Astrocyte of the spinal cord (primary cell): ENCODE measurements around the gene ZC3H7A.

Source experiments
- DNase-seq: peaks from one replicate; pipeline ENCODE4 v3.0.0; 2011; ENCODE audit warnings: low read depth, low spot score
- H3K4me3 ChIP-seq: 2 replicates; pipeline ENCODE4 v1.5.1; 2011; ENCODE audit warnings: low read depth, mild to moderate bottlenecking, low read length, moderate library complexity
- in situ Hi-C: cut with HindIII; loops from 2 replicates; pipeline ENCODE4 v1.10.0; 2017; ENCODE audit warnings: low sequenced_read_pairs
- TF ChIP-seq, protein P1 (sequence below): IDR thresholded peaks from 2 replicates; pipeline ENCODE4 v1.5.1; 2012; ENCODE audit warnings: low read depth, mild to moderate bottlenecking, low read length, inconsistent platforms

Gene ZC3H7A

DNA sequence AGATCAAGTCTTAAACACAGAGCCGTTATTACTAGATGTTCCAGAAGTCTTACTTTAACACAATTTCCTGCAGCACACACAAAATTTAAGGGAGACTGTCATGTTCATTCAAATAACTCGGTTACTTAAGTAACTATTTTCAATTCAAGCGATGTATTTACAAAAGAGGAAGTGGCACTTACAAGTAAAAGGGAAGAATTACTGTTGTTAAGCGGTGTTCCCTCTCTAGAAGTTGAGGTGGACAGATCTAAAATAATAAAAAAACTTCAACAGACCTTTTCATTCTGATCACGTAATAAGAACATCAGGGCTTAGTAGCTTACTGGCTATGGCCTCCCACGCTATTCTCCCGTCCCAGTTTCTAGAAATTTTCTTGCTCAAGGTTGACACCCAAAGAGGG, 28.2 kb downstream of the ZC3H7A start:
- in situ Hi-C loops = no loop called here
- DNase-seq = no peak
- TF ChIP-seq, protein P1, sequence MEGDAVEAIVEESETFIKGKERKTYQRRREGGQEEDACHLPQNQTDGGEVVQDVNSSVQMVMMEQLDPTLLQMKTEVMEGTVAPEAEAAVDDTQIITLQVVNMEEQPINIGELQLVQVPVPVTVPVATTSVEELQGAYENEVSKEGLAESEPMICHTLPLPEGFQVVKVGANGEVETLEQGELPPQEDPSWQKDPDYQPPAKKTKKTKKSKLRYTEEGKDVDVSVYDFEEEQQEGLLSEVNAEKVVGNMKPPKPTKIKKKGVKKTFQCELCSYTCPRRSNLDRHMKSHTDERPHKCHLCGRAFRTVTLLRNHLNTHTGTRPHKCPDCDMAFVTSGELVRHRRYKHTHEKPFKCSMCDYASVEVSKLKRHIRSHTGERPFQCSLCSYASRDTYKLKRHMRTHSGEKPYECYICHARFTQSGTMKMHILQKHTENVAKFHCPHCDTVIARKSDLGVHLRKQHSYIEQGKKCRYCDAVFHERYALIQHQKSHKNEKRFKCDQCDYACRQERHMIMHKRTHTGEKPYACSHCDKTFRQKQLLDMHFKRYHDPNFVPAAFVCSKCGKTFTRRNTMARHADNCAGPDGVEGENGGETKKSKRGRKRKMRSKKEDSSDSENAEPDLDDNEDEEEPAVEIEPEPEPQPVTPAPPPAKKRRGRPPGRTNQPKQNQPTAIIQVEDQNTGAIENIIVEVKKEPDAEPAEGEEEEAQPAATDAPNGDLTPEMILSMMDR = no peak
- no peak overlapping the region for H3K4me3 ChIP-seq

DNA sequence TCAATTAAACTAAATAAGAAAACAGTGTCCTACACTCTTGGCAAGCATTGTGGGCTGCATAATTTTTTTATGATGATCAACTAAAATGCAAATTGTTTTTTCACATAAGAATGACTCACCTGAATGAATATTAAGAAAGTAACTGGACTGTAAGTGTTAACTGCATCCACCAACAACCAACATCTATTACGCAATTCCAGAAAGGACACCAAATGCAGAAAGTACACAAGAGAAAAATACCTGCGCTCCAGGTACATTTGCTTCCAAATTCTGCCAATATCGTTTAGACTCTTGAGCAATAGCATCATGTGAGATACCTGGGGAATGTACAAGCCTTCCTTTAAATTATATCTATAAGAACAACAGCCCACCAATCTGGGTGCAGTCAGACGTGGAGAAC, 34.6 kb downstream of the ZC3H7A start:
- no peak overlapping the region for H3K4me3 ChIP-seq
- in situ Hi-C loops = no loop called here
- DNase-seq = no peak
- TF ChIP-seq, protein P1 = no peak

DNA sequence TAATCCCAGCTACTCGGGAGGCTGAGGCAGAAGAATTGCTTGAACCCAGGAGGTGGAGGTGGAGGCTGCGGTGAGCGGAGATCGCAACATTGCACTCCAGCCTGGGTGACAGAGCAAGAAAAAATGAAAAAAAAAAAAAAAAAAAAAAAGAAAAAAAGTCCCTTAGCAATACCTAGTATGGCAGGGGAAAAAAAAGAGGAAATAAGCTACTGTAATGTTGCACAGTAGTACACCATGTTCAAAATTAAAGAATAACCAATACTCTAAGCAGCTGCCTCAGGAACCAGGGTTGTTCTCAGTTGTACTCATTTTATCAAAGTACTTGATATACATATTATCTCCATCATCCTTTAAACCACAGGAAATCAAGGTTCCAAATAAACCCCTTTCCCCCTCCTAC, 37.1 kb downstream of the ZC3H7A start:
- TF ChIP-seq, protein P1 = no peak
- in situ Hi-C loops = no loop called here
- no peak overlapping the region for H3K4me3 ChIP-seq
- no peak for DNase-seq

DNA sequence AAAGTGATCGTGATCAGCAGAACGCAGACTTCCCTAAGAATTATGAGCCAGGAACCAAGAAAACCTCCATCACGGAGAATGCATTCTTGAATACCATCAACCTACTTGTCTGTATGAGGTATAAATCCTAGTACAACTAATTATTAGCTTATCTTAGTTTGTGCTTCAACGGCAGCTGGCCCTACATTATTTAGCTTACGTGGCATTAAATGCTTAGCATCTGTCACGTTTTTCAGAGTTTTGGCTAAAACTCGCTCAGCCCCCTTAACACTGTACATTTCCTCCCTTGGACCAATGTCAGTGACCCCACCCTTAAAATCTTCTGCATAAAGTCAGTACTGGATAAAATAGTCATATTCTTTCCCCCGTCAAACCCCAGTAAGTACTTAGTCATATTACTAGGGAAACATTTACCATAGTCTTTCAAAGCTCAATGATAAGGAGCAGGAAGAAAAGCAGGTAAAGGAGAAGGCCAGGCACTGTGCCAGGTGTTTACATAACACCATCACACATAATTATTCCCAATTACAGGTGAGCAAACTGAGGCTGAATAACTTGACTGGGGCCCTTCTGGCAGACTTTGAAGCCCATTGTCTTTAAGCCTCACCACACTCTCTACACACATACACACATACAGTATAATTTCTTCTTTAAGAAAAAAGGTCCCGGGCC, 37.8 kb downstream of the ZC3H7A start:
- TF ChIP-seq, protein P1 = no peak
- in situ Hi-C loops = no loop called here

DNA sequence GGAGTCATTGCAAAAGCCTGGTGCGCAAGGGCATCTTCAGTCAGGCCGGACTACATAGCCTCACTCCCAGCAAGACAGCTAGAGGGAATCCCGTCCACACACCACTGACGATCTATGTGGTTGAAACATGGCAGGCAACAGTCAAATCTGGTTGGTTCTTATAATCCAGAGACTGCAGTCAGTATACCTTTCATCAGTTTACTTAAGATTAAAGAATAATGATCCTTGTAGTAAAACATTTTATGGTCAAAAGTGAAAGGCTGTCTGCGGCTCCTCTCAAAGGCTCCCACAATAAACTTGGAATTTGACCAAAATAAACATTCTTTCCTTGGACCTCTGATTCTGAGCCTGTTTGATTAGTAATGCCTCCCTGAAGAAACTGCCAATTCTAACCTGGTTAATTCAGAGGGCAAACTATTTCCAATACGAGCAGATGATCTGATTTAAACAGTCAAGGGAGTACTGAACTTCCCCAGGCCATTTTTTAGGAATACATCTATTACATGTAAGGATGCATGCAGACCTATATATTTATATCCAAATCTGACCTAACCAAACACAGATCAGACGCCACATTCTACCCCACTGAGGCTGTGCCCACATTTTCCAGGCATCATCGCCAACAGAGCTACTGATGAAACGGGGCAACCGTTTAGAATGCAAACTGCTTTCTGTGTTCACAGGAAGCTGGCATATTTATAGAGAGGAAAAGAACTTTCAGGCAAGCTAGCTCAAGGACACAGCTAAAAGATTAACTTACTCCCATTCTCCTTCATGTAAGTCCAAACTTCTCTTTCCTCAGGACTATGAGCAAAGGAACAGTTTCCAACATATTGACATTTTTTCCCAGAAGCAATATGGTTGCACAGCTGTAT, 39.1 kb downstream of the ZC3H7A start:
- DNase-seq = peak; percentile 85
- in situ Hi-C loops = no loop called here
- TF ChIP-seq, protein P1 = no peak
- no peak overlapping the region for H3K4me3 ChIP-seq

More for the DNA sequence above, 37.8 kb downstream of the ZC3H7A start:
- H3K4me3 ChIP-seq = no peak overlapping the region
- no peak for DNase-seq

DNA sequence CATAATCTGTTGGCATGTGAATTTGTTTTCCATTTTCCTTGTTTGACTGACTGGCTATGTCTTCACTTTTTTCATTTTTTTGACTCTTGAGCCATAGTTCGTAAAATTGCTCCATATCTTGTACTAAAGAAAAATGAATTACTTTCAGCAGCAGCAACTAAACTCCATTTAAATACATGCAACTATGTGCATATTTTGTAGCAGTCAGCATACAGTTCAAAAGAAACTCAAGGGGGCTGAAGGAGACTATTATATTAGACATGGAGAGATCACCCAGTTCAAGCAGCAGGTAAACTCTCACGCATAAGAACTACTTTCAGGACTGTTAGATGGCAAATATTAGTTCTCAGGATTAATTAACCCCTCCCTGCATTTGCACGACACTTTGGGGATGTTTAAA, 40.8 kb downstream of the ZC3H7A start:
- in situ Hi-C loops = no loop called here
- DNase-seq = no peak
- TF ChIP-seq, protein P1 = no peak
- H3K4me3 ChIP-seq = no peak overlapping the region
